ENCODE measurements around the gene TLE2.
"Not testable (repeated sequence)": the region's sequence is repeated elsewhere in the genome, so short reads cannot be mapped to it uniquely, and the experiment has no call there.

GRCh38 chr19:3012059-3012458, 17.0 kb downstream of the TLE2 start:
- TF ChIP-seq BHLHE40 (IDR thresholded peaks at IDR 0.05; ENCODE audit: low read depth, low read length); CTCF (conservative IDR thresholded peaks at IDR 0.05; ENCODE audit: low read depth, low read length); RFX5 (IDR thresholded peaks at IDR 0.05; ENCODE audit: low read depth, low read length); POLR2A (IDR thresholded peaks at IDR 0.05; ENCODE audit: low read depth, low read length); USF2 (IDR thresholded peaks at IDR 0.05; ENCODE audit: low read depth, low read length); ELK1 (IDR thresholded peaks at IDR 0.05; ENCODE audit: borderline replicate concordance, low read depth, low read length); MAFK (IDR thresholded peaks at IDR 0.05; ENCODE audit: low read depth, low read length); SMC3 (IDR thresholded peaks at IDR 0.05; ENCODE audit: low read depth, low read length); RCOR1 (IDR thresholded peaks at IDR 0.05; ENCODE audit: insufficient replicate concordance, low read length); FOS (IDR thresholded peaks at IDR 0.05; ENCODE audit: low read depth, low read length); MAZ (IDR thresholded peaks at IDR 0.05; ENCODE audit: borderline replicate concordance, low read depth, low read length); MXI1 (IDR thresholded peaks at IDR 0.05; ENCODE audit: borderline replicate concordance, low read depth, low read length); RAD21 (IDR thresholded peaks at IDR 0.05; ENCODE audit: low read length); NFE2L2 (IDR thresholded peaks at IDR 0.05; ENCODE audit: low read depth, low read length): not testable (repeated sequence)
